GM04503 (cell line): Measurements from ENCODE around the gene ALPI.

Source experiments
- DNase-seq: peaks from one replicate; pipeline ENCODE4 v3.0.0-alpha.2; 2012; ENCODE audit warnings: low read depth

ALPI gene

DNA sequence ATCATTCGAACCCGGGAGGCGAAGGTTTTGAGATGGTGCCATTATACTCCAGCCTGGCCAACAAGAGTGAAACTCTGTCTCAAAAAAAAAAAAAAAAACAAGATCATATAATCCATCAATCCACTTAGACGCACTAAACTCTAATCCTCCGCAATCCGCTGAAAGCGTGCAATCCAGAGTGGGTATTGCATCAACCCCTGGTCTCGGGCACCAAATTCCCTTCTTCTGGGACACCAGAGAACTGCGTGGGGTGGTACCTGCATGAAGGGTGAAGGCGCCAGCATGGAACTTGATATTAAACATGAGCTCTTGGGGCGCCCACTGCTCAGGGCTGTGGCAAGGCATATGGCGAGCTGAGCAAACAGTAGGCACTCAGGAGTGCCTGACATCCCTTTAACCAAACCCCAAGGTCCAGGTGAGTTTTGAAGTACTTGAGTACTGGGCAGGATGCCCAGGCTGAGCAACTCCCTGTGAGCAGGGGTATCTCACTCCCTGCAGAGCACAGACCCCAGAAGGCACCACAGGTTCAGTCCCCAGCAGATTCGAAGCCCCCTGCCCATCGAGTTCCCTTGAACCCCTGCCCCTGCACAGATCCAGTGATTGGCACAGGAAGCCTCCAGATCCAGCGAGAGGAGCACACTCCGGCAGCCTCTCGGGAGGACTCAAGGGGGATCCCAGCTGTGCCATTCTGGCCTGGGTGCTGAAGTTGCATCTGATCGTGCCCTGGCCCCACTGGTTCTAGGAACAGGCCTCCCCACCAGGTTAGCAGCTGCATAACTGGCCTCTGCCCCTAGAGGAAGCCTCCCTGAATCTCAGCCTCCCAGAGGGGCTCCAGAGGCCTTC, 8.0 kb downstream of the ALPI start:
- no peak for DNase-seq

GRCh38 chr2:232464544-232464885, 8.6 kb downstream of the ALPI start:
- DNase-seq = no peak

DNA sequence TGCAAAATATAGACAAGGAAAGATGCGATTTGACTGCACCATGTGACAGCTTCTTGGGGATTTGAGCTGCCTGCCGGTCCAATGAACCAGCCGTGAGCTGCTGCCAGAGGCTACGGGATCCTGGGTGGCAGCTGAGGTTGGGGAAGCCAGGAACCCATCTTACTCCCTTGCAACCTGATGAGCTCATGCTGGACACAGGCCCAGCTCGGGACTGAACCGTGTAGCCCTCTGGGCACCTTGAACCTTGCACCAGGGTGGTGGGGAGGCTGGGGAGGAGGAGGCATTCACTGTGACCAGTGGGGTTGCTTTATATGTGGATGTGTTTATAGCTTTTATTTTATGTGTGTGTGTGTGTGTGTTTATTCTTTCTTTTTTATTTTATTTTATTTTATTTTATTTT, 9.1 kb downstream of the ALPI start:
- DNase-seq = no peak

GRCh38 chr2:232466221-232466620, 10.3 kb downstream of the ALPI start:
- DNase-seq = no peak

DNA sequence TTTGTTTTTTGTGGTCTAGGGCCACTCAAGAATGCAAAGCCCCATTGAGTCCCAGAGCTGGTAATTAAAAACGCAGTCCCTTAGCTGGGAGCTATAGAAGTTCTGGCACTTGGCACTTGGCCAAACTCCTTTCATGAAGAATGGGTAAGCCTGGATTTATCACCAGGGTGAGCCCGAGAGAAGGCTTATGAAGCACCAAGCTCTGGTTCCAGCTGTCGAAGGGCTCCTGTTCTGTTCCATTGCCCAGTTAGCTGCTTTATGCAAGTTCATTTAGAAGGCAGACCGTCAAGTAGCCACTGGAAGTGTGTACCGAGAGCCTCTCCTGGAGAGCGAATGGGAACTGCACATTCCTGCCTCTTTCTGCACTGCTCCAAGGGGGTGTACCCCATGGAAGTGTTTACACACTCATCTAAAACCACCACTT, 17.5 kb downstream of the ALPI start:
- no peak for DNase-seq

GRCh38 chr2:232476045-232476444, 20.1 kb downstream of the ALPI start:
- DNase-seq = no peak

GRCh38 chr2:232476791-232477190, 20.8 kb downstream of the ALPI start:
- no peak for DNase-seq

- DNase-seq = no peak
Measured at GRCh38 chr2:232477751-232478510, 22.0 kb downstream of the ALPI start.

GRCh38 chr2:232478571-232479340, 22.8 kb downstream of the ALPI start:
- DNase-seq = no peak

- DNase-seq = no peak
Measured at GRCh38 chr2:232479341-232480200, 23.6 kb downstream of the ALPI start.

DNA sequence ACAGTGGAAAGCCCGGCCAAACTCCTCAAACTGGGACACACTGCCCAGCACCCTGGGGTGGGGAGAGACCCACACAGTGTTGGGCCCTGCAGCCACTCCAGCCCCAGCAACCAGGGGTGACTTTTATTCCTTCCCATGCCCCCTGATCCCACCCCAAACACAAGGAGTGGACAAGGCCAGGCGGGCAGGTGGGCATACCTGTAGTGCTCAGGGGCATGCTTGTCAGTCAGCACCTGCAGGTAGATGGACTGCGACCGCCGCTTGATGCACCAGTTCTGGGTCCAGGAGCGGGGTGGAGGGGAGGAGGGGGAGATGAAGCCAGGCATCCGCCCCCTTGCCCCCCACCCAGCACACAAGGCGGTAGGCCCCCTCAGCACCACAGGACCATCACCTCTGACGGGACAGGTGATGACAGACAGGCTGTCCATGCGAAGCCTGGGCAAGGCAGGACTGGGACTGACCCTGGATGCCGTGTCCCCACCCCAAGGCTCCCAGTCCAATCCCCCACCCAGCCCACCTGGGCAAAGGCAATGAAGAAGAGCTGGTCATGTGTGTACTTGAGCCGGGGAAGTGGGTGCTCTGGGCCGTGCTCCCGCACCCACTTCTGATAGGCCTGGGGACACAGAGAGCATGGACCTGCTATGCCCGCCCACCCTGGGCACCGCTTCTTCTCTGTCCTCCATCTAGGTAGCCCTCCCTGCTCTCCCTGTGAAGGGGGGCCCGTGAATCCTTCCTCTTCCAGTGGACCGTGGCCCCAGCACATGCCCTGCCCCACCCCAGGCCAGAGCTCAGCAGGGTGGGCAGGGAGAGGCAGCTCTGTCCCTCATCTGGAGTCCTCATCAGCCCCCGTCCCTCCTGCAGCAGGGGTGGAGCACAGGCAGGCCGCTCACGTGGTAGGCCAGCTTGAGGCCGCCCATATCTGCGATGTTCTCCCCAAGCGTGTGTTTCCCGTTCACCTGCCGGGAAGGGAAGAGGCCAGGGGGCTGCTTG, 24.5 kb downstream of the ALPI start:
- DNase-seq = no peak

GRCh38 chr2:232481322-232482140, 25.6 kb downstream of the ALPI start:
- no peak for DNase-seq

DNA sequence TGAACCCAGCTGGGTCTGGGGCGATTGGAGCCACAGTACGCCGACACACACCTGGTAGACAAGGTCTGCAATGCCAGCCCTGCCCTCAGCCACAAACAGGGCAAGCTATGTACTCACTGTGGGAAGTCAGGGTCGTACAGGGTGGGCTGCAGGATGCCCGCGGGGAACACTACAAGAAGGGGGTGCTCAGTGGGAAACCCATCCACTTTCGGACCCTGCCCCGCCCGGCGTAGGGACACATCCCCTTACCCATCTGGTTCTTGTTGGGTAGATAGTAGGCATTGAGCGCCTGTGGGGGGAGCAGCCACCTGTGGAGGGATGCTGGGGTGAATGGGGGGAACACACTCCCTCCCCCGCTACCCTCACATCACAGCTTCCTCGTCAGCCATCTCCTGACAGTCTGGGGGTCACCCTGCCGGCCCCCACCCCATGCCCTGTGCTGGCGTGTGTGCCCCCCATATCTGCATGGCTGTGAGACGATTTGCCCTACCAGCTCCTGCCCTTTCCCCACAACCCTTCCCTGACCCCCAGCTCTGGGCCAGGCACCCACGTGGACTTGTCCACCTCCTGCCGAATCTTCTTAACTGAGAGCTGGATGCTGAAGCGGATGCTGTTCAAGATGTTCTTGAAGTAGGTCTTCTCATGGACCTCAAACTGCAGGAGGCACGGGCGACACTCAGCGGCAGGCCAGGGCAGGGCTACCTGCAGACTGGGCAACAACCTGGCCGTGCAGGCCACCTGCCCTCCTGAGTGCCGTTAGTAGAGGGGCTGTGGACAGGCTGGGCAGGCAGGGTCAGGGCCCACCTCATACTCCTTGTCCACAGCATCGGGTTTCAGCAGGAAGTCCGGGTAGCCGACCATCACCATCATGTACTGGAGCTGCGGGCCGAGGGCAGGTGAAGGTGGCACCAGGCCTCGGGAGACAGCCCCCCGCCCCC, 26.6 kb downstream of the ALPI start:
- no peak for DNase-seq

GRCh38 chr2:232483311-232483922, 27.5 kb downstream of the ALPI start:
- DNase-seq = no peak

DNA sequence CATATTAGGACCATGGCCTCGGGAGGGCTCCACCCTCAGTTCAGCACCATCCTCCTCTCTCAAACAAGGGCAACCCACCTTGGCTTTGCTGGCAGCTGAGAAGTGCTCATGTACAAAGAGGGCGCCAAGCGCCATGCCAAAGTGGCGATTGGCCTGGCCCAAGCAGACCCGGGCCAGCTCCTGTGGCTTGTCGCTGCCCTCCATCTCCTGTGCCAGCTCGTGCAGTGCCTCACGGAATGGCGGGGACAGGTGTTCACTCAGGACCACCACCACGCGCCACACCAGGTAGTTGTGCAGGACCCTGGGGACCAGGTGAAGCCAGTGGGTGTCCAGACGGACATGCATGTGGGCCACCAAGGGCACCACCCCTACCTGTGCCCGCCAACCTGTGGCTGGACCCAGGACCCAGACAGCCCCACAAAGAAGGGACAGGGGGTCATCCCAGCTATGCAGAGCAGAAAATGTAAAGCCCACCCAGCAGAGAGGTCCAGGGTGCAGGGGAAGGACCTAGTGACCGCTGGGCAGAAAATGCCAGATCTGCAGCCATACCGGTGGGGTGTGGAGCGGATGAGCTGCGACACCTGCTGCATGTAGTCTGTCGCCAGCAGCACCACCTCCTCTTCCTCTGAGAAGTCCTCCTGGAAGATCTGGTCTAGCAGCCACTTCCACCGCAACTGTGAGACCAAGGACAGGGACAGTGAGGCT, 28.1 kb downstream of the ALPI start:
- no peak for DNase-seq

DNA sequence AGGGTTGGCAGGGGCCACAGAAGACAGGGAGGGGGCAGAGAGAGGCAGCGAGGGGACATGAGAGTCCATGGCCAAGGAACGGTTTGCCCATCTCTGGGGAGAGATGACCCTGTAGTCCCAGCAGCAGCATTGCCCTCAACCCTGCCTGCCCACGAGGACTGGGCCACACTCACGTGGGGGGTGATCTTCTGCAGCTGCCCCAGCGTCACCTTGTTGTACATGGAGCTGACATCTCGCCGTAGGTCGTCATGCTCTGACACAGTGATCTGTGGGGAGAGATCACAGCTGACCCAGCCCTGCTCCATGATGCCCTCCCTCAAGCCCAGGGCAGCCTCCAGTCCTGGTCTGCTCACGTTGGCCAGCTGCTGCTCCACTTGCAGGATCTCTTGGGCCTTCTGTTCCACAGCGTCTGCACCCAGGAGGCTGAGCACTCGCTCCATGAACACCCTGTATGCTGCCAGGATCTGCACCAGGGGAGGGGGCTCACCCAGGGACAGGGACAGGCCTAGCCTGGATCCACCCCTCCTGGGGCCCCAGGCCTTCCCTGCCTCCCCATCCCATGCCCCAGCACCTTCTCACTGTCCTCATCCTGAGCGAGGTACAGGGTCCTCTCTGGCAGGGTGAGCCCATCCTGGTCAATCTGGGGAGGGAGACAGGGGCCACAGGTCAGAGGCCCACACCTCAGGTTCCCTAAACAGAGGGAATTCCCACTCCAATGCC, 28.8 kb downstream of the ALPI start:
- no peak for DNase-seq

- DNase-seq = no peak
Measured at GRCh38 chr2:232485348-232485756, 29.4 kb downstream of the ALPI start.
